B cell (primary cell): ENCODE measurements around the gene PREX1. TPM values are rescaled to one million over a fixed set of nuclear protein-coding genes. Genes with fewer than 3 reads are reported as not detected.

Source experiments
- ATAC-seq: fragments of 200-7000 bp; cut with Tn5 transposase; one replicate; pipeline ENCODE4 v1.10.0; 2021; ENCODE audit warnings: low read depth, mild to moderate bottlenecking, moderate number of reproducible peaks, moderate library complexity
- CTCF ChIA-PET: fragments of 350-600 bp; sonication (Branson Sonifier 250); formaldehyde crosslinking; loops from one replicate; lab custom pipeline; 2021; ENCODE audit warnings: antibody characterized with exemption, inconsistent platforms; lab: Charles Lee
- POLR2A ChIA-PET: fragments of 350-600 bp; sonication (Branson Sonifier 250); formaldehyde crosslinking; loops from one replicate; lab custom pipeline; 2021; ENCODE audit warnings: antibody characterized with exemption; lab: Charles Lee
- DNase-seq: peaks from one replicate; pipeline ENCODE4 v3.0.0; 2013
- H2AFZ ChIP-seq: 2 replicates; pipeline ENCODE4 v1.6.1; 2012; ENCODE audit warnings: mild to moderate bottlenecking, low read depth, low read length; ENCODE audit not compliant: insufficient read depth, poor library complexity, severe bottlenecking
- H3K27ac ChIP-seq, 2 donors: 1 replicate in 1 of 2; 2 replicates in 1 of 2; pipeline ENCODE4 v1.5.1; 2012 to 2013; ENCODE audit warnings: low read length in 2 of 2, mild to moderate bottlenecking in 2 of 2, moderate library complexity in 1 of 2
- H3K27me3 ChIP-seq, 4 experiments: fragments of 200-600 bp in 1 of 4; sonication (generic) in 1 of 4; replicated peaks in 1 of 4; 1 replicate in 2 of 4; 2 replicates in 2 of 4; pipeline versions ENCODE4 v1.6.1 to v1.7.0; 2013 to 2016; ENCODE audit warnings: low read length in 3 of 4, mild to moderate bottlenecking in 2 of 4, mixed read lengths in 1 of 4, moderate library complexity in 1 of 4; ENCODE audit not compliant: insufficient read depth in 4 of 4, control insufficient read depth in 3 of 4; ENCODE audit errors: control extremely low read depth in 1 of 4
- H3K36me3 ChIP-seq, 2 experiments: replicated peaks in 1 of 2; 1 replicate in 1 of 2; 2 replicates in 1 of 2; pipeline versions ENCODE4 v1.6.1 to v1.7.1; 2013; ENCODE audit warnings: low read length in 1 of 2; ENCODE audit not compliant: insufficient read depth in 2 of 2, control insufficient read depth in 1 of 2; ENCODE audit errors: control extremely low read depth in 1 of 2, extremely low read depth in 1 of 2
- H3K4me1 ChIP-seq, 2 donors: fragments of 200-600 bp in 1 of 2; sonication (generic) in 1 of 2; 1 replicate in 1 of 2; 2 replicates in 1 of 2; pipeline versions ENCODE4 v1.5.1 to v1.6.1; 2013 to 2017; ENCODE audit warnings: low read length in 2 of 2; ENCODE audit not compliant: control insufficient read depth in 2 of 2, insufficient read depth in 2 of 2
- H3K4me2 ChIP-seq: replicated peaks from 2 replicates; pipeline ENCODE3; 2012; ENCODE audit warnings: mild to moderate bottlenecking, low read depth, low read length; ENCODE audit not compliant: poor library complexity, severe bottlenecking
- H3K4me3 ChIP-seq, 5 experiments: fragments of 200-600 bp in 1 of 5; sonication (generic) in 1 of 5; 1 replicate in 3 of 5; 2 replicates in 2 of 5; pipeline versions ENCODE4 v1.5.1 to v1.7.0; 2011 to 2016; ENCODE audit warnings: low read length in 4 of 5, mild to moderate bottlenecking in 4 of 5, low read depth in 2 of 5, control low read depth in 1 of 5, moderate library complexity in 1 of 5; ENCODE audit not compliant: insufficient read depth in 1 of 5; ENCODE audit errors: control extremely low read depth in 1 of 5, extremely low read depth in 1 of 5
- H3K79me2 ChIP-seq: fragments of 200-600 bp; sonication (generic); one replicate; pipeline ENCODE4 v1.6.0; 2016; ENCODE audit warnings: low read length; ENCODE audit not compliant: control insufficient read depth, insufficient read depth
- H3K9ac ChIP-seq: fragments of 200-600 bp; sonication (generic); 2 replicates; pipeline ENCODE4 v1.6.1; 2017; ENCODE audit warnings: mild to moderate bottlenecking, low read length, moderate library complexity
- H3K9me3 ChIP-seq, 3 donors: one replicate each; pipeline versions ENCODE4 v1.6.1 to v1.7.1; 2013; ENCODE audit warnings: low read length in 2 of 3; ENCODE audit not compliant: control insufficient read depth in 2 of 3, insufficient read depth in 1 of 3; ENCODE audit errors: control extremely low read depth in 1 of 3
- H4K20me1 ChIP-seq: 2 replicates; pipeline ENCODE4 v1.6.0; 2012; ENCODE audit warnings: mild to moderate bottlenecking, low read length; ENCODE audit not compliant: insufficient read depth, control insufficient read depth, poor library complexity, severe bottlenecking
- H3K27ac Mint-ChIP-seq: one replicate; pipeline ENCODE4 v1.8.0; 2021; ENCODE audit warnings: mixed read lengths
- H3K27me3 Mint-ChIP-seq: one replicate; pipeline ENCODE4 v1.8.0; 2021; ENCODE audit warnings: mixed read lengths
- H3K4me1 Mint-ChIP-seq: one replicate; pipeline ENCODE4 v1.8.0; 2021; ENCODE audit warnings: mixed read lengths
- H3K4me3 Mint-ChIP-seq: one replicate; pipeline ENCODE4 v1.8.0; 2021; ENCODE audit warnings: mixed read lengths
- H3K9me3 Mint-ChIP-seq: one replicate; pipeline ENCODE4 v1.8.0; 2022; ENCODE audit warnings: mixed read lengths; ENCODE audit not compliant: insufficient read depth
- EZH2 ChIP-seq: IDR thresholded peaks from 2 replicates; pipeline ENCODE4 v1.6.1; 2012; ENCODE audit warnings: borderline replicate concordance, low read depth, mild to moderate bottlenecking, moderate library complexity, low read length; ENCODE audit not compliant: insufficient read depth, poor library complexity, severe bottlenecking
- WGBS: methylation state at CpG from one replicate; pipeline ENCODE4 v1.1.5; 2013; ENCODE audit warnings: missing lambda C conversion rate; ENCODE audit not compliant: insufficient coverage; 5-methylcytosine and 5-hydroxymethylcytosine counted together
- intact Hi-C: fragments of 100-400 bp; cut with micrococcal nuclease; formaldehyde crosslinking; loops from one replicate; pipeline ENCODE4 v1.10.0; 2022
- polyA plus RNA-seq: library from polyadenylated mRNA; depleted of rRNA; stranded (reverse); fragments of >200 nt; gene quantifications from 2 replicates; pipeline ENCODE4 v1.2.3, GENCODE V29; 2012
- total RNA-seq, 2 donors: library from RNA; stranded (reverse); fragments of 120-200 nt in 1 of 2; gene quantifications; 1 replicate in 1 of 2; 2 replicates in 1 of 2; pipeline versions ENCODE4 v1.2.3 to v1.2.4, GENCODE V29; 2013 to 2022
- TF ChIP-seq, protein P1 (sequence below): fragments of 200-600 bp; IDR thresholded peaks from one replicate; pipeline ENCODE4 v1.8.0; 2022; ENCODE audit warnings: antibody characterized with exemption, mild to moderate bottlenecking

The PREX1 gene
- total and polyA plus RNA-seq, 2 donors (not counting 1 experiment from before 2014, with no cell fraction given) = 79.1 to 99.4 TPM

- TF ChIP-seq EZH2 = no peak
- TF ChIP-seq, protein P1, sequence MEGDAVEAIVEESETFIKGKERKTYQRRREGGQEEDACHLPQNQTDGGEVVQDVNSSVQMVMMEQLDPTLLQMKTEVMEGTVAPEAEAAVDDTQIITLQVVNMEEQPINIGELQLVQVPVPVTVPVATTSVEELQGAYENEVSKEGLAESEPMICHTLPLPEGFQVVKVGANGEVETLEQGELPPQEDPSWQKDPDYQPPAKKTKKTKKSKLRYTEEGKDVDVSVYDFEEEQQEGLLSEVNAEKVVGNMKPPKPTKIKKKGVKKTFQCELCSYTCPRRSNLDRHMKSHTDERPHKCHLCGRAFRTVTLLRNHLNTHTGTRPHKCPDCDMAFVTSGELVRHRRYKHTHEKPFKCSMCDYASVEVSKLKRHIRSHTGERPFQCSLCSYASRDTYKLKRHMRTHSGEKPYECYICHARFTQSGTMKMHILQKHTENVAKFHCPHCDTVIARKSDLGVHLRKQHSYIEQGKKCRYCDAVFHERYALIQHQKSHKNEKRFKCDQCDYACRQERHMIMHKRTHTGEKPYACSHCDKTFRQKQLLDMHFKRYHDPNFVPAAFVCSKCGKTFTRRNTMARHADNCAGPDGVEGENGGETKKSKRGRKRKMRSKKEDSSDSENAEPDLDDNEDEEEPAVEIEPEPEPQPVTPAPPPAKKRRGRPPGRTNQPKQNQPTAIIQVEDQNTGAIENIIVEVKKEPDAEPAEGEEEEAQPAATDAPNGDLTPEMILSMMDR = no peak
- Mint-ChIP-seq H3K4me3 (no peak overlapping the region), H3K9me3 (no peaks in the 10 kb centered on the region), H3K27ac (no peak overlapping the region), H3K4me1 (peaks cover 32% of the 10 kb centered on the region), H3K27me3 (no peaks in the 10 kb centered on the region)
- Histone ChIP-seq H2AFZ (no peak overlapping the region), H3K27me3 (no peaks in the 10 kb centered on the region), H3K79me2 (peaks cover 97% of the 10 kb centered on the region), H3K27ac (no peak overlapping the region), H3K4me1 (peaks cover 0 to 33% of the 10 kb centered on the region in 2 donors), H3K36me3 (peaks cover 5 to 86% of the 10 kb centered on the region in 2 experiments), H3K9me3 (peaks cover 0 to under 1% (median 0%) of the 10 kb centered on the region in 3 donors), H3K4me2 (no peak overlapping the region), H3K4me3 (no peak overlapping the region), H3K9ac (no peak overlapping the region), H4K20me1 (peaks cover 93% of the 10 kb centered on the region)
- intact Hi-C loops = no loop called here
- ATAC-seq (no peak), DNase-seq (no peak)
- WGBS = 97% methylated on average over 6 of the region's 8 CpGs
- CTCF ChIA-PET = interaction anchor here (0.9 to 2.1 kb wide), 2 partner anchors 10 to 48 kb away, joined by 3 to 10 read pairs; no protein-coding TSS in a partner anchor
- POLR2A ChIA-PET = no interaction called here
These were observed 122.3 kb downstream of the PREX1 start for GRCh38 chr20:48705240-48706115.

GRCh38 chr20:48704761-48705160 is 123.0 kb downstream of the PREX1 start:
- Histone ChIP-seq H3K4me3 (no peak overlapping the region), H3K9ac (no peak overlapping the region), H3K27me3 (no peaks in the 10 kb centered on the region), H3K27ac (no peak overlapping the region), H3K36me3 (peaks cover 9 to 86% of the 10 kb centered on the region in 2 experiments), H3K4me1 (peaks cover 0 to 27% of the 10 kb centered on the region in 2 donors), H2AFZ (no peak overlapping the region), H3K4me2 (no peak overlapping the region), H3K9me3 (no peaks in the 10 kb centered on the region), H3K79me2 (peaks cover 93% of the 10 kb centered on the region), H4K20me1 (peaks cover 90% of the 10 kb centered on the region)
- no peak overlapping the region for H3K4me3 Mint-ChIP-seq
- no peaks in the 10 kb centered on the region for H3K27me3 Mint-ChIP-seq
- H3K9me3 Mint-ChIP-seq = no peaks in the 10 kb centered on the region
- POLR2A ChIA-PET = no interaction called here
- H3K4me1 Mint-ChIP-seq = peaks cover 30% of the 10 kb centered on the region
- intact Hi-C loops = no loop called here
- no peak overlapping the region for H3K27ac Mint-ChIP-seq
- DNase-seq (no peak), ATAC-seq (no peak)
- no peak for TF ChIP-seq EZH2
- TF ChIP-seq, protein P1 = no peak
- 96% methylated on average over 10 of the region's 10 CpGs for WGBS
- CTCF ChIA-PET = no interaction called here
